Liver (tissue), 3 donors: ENCODE data around the gene KSR2.

ENCODE experiments used
- EGR1 ChIP-seq, 2 donors: IDR thresholded peaks; 2 replicates each; pipeline ENCODE4 v1.6.1; 2016 to 2018; ENCODE audit warnings: antibody characterized with exemption in 2 of 2, low read depth in 2 of 2
- GABPA ChIP-seq, 2 donors: IDR thresholded peaks in 1 of 2; conservative IDR thresholded peaks in 1 of 2; 2 replicates each; pipeline ENCODE4 v1.6.1; 2016; ENCODE audit warnings: antibody characterized with exemption in 2 of 2, mild to moderate bottlenecking in 1 of 2, moderate library complexity in 1 of 2
- JUND ChIP-seq, 2 donors: IDR thresholded peaks; 2 replicates each; pipeline ENCODE4 v1.6.1; 2016; ENCODE audit warnings: antibody characterized with exemption in 2 of 2
- MAX ChIP-seq: IDR thresholded peaks from 2 replicates; pipeline ENCODE4 v1.6.1; 2016; ENCODE audit warnings: antibody characterized with exemption
- RAD21 ChIP-seq, 2 donors: IDR thresholded peaks; 2 replicates each; pipeline ENCODE4 v1.6.1; 2016; ENCODE audit warnings: antibody characterized with exemption in 2 of 2, mild to moderate bottlenecking in 2 of 2
- REST ChIP-seq: IDR thresholded peaks from 2 replicates; pipeline ENCODE4 v1.6.1; 2016; ENCODE audit warnings: antibody characterized with exemption, mild to moderate bottlenecking
- RXRA ChIP-seq, 2 donors: IDR thresholded peaks; 2 replicates each; pipeline ENCODE4 v1.6.1; 2017 to 2018; ENCODE audit warnings: antibody characterized with exemption in 2 of 2, mild to moderate bottlenecking in 1 of 2
- SP1 ChIP-seq: IDR thresholded peaks from 2 replicates; pipeline ENCODE4 v1.6.1; 2018; ENCODE audit warnings: antibody characterized with exemption, mild to moderate bottlenecking
- TAF1 ChIP-seq: conservative IDR thresholded peaks from 2 replicates; pipeline ENCODE4 v1.6.1; 2016; ENCODE audit warnings: antibody characterized with exemption, mild to moderate bottlenecking
- TF ChIP-seq, protein P1 (sequence below): fragments of 150-350 bp; IDR thresholded peaks from 2 replicates; pipeline ENCODE4 v1.5.1; 2017; ENCODE audit warnings: improper control_type of control experiment, low read depth, low read length; ENCODE audit not compliant: missing input control
- TF ChIP-seq, protein P2 (sequence below): IDR thresholded peaks from 2 replicates; pipeline ENCODE4 v1.6.1; 2016; ENCODE audit warnings: antibody characterized with exemption
- donor health status: healthy.
- donor health status: healthy.

DNA sequence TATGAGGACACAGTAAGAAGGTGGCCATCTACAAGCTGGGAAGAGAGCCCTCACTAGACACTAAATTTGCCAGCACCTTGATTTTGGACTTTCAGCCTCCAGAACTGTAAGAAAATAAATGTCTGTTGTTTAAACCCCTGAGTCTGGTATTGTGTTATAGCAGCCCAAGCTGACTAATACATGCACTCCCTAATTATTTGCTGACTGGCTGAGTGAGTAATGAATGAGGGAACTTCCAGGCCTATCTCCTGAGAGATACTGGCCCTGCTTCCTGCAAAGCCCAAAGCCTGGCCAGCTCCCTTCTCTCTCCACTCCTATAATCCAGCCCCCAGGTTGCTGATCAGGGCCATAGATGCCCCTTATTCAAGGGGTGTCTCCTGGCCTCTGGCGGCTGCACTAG is 487.3 kb downstream of the KSR2 start:
- TF ChIP-seq, protein P1, sequence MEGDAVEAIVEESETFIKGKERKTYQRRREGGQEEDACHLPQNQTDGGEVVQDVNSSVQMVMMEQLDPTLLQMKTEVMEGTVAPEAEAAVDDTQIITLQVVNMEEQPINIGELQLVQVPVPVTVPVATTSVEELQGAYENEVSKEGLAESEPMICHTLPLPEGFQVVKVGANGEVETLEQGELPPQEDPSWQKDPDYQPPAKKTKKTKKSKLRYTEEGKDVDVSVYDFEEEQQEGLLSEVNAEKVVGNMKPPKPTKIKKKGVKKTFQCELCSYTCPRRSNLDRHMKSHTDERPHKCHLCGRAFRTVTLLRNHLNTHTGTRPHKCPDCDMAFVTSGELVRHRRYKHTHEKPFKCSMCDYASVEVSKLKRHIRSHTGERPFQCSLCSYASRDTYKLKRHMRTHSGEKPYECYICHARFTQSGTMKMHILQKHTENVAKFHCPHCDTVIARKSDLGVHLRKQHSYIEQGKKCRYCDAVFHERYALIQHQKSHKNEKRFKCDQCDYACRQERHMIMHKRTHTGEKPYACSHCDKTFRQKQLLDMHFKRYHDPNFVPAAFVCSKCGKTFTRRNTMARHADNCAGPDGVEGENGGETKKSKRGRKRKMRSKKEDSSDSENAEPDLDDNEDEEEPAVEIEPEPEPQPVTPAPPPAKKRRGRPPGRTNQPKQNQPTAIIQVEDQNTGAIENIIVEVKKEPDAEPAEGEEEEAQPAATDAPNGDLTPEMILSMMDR = no peak
- TF ChIP-seq REST (no peak), GABPA (IDR thresholded peaks at IDR 0.05 in 1 of 2, conservative IDR thresholded peaks at IDR 0.05 in 1 of 2) (no peak), TAF1 (no peak), JUND (IDR thresholded peaks at IDR 0.05) (no peak), MAX (no peak), SP1 (no peak), RAD21 (IDR thresholded peaks at IDR 0.05) (no peak), RXRA (IDR thresholded peaks at IDR 0.05) (no peak), EGR1 (IDR thresholded peaks at IDR 0.05; ENCODE audit: low read depth in 2 of 2) (no peak)
- TF ChIP-seq, protein P2, sequence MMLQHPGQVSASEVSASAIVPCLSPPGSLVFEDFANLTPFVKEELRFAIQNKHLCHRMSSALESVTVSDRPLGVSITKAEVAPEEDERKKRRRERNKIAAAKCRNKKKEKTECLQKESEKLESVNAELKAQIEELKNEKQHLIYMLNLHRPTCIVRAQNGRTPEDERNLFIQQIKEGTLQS = no peak
